HL-60 (cell line): ENCODE results near the gene GADD45G.

Experiments
- DNase-seq, 2 experiments: peaks; one replicate each; pipeline ENCODE4 v3.0.0-alpha.2; 2010 to 2020; ENCODE audit warnings: low read depth in 1 of 2, low spot score in 1 of 2
- H3K27ac ChIP-seq: fragments of 250-450 bp; sonication (Bioruptor Pico); replicated peaks from 2 replicates; pipeline ENCODE4 v1.5.1; 2020; ENCODE audit warnings: mild to moderate bottlenecking, moderate library complexity
- H3K27me3 ChIP-seq: fragments of 250-450 bp; sonication (Bioruptor Pico); 2 replicates; pipeline ENCODE4 v1.5.1; 2021; ENCODE audit warnings: mild to moderate bottlenecking, moderate library complexity; ENCODE audit not compliant: insufficient read depth, poor library complexity, severe bottlenecking
- H3K4me3 ChIP-seq: replicated peaks from 2 replicates; pipeline ENCODE4 v1.5.1; 2011; ENCODE audit warnings: mild to moderate bottlenecking, control low read depth, low read length; ENCODE audit not compliant: insufficient read depth
- CTCF ChIP-seq: IDR thresholded peaks from one replicate; pipeline ENCODE4 v1.5.1; 2011; ENCODE audit warnings: low read length, control low read depth, inconsistent platforms; ENCODE audit not compliant: insufficient read depth
- GABPA ChIP-seq: IDR thresholded peaks from 2 replicates; pipeline ENCODE4 v1.6.1; 2012; ENCODE audit warnings: low read depth
- POLR2AphosphoS5 ChIP-seq: IDR thresholded peaks from 2 replicates; pipeline ENCODE4 v1.6.1; 2012; ENCODE audit warnings: low read depth
- SPI1 ChIP-seq: IDR thresholded peaks from 2 replicates; pipeline ENCODE4 v1.6.1; 2012; ENCODE audit warnings: low read depth, mild to moderate bottlenecking, borderline replicate concordance
- TF ChIP-seq, protein P1 (sequence below): IDR thresholded peaks from 2 replicates; pipeline ENCODE4 v1.6.1; 2012; ENCODE audit warnings: low read depth; ENCODE audit not compliant: insufficient replicate concordance

Gene GADD45G

GRCh38 chr9:89594811-89595550, 9.8 kb upstream of the GADD45G start:
- Histone ChIP-seq H3K4me3 (no peak overlapping the region), H3K27me3 (no peaks in the 10 kb centered on the region), H3K27ac (no peak overlapping the region)
- no peak for TF ChIP-seq POLR2AphosphoS5
- TF ChIP-seq GABPA, result no peak
- no peak for TF ChIP-seq CTCF
- TF ChIP-seq SPI1, result no peak
- TF ChIP-seq, protein P1, sequence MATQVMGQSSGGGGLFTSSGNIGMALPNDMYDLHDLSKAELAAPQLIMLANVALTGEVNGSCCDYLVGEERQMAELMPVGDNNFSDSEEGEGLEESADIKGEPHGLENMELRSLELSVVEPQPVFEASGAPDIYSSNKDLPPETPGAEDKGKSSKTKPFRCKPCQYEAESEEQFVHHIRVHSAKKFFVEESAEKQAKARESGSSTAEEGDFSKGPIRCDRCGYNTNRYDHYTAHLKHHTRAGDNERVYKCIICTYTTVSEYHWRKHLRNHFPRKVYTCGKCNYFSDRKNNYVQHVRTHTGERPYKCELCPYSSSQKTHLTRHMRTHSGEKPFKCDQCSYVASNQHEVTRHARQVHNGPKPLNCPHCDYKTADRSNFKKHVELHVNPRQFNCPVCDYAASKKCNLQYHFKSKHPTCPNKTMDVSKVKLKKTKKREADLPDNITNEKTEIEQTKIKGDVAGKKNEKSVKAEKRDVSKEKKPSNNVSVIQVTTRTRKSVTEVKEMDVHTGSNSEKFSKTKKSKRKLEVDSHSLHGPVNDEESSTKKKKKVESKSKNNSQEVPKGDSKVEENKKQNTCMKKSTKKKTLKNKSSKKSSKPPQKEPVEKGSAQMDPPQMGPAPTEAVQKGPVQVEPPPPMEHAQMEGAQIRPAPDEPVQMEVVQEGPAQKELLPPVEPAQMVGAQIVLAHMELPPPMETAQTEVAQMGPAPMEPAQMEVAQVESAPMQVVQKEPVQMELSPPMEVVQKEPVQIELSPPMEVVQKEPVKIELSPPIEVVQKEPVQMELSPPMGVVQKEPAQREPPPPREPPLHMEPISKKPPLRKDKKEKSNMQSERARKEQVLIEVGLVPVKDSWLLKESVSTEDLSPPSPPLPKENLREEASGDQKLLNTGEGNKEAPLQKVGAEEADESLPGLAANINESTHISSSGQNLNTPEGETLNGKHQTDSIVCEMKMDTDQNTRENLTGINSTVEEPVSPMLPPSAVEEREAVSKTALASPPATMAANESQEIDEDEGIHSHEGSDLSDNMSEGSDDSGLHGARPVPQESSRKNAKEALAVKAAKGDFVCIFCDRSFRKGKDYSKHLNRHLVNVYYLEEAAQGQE, result no peak
- no peak for DNase-seq

DNA sequence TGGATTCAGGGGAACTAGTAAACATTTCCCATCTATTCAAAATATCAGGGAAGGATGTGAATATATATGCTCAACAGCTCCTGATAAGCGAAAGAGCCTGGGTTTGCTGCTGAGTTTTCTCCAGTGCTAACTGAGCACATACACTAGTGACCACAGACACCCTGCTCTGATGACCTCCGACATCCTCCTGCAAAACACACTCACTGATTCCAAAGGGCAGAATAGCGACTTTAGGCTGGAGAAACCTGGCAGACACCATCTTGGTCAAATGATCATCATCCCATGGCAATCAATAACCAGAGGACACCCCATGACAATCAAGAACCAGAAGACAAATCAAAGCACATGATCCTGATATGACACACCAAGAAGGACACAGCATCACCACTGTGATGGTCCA, 9.2 kb upstream of the GADD45G start:
- no peak for TF ChIP-seq CTCF
- TF ChIP-seq GABPA, result no peak
- no peak for TF ChIP-seq POLR2AphosphoS5
- TF ChIP-seq SPI1, result no peak
- TF ChIP-seq, protein P1, result no peak
- Histone ChIP-seq H3K27ac (no peak overlapping the region), H3K4me3 (no peak overlapping the region), H3K27me3 (no peaks in the 10 kb centered on the region)
- DNase-seq, result no peak

- no peak overlapping the region for H3K4me3 ChIP-seq
- DNase-seq, result no peak
- H3K27me3 ChIP-seq, result no peaks in the 10 kb centered on the region
- TF ChIP-seq POLR2AphosphoS5 (no peak), SPI1 (no peak), CTCF (no peak), GABPA (no peak)
- TF ChIP-seq, protein P1, result no peak
- no peak overlapping the region for H3K27ac ChIP-seq
Observed at GRCh38 chr9:89596937-89597555, 7.8 kb upstream of the GADD45G start.
